NCI-H2227 treated with DMSO at 0.1 percent for 48 hours (cell line): ENCODE data around the gene DHRSX.
"Not testable (repeated sequence)": the region's sequence is repeated elsewhere in the genome, so short reads cannot be mapped to it uniquely, and the experiment has no call there.

ENCODE experiments used
- DNase-seq: peaks from one replicate; lab custom pipeline; 2025; lab: John Stamatoyannopoulos, UW

Gene DHRSX

GRCh38 chrX:2519638-2520037 is 18.9 kb upstream of the DHRSX start:
- not testable (repeated sequence) for DNase-seq

GRCh38 chrX:2517055-2517454 is 16.3 kb upstream of the DHRSX start:
- no peak for DNase-seq

GRCh38 chrX:2516623-2517022 is 15.8 kb upstream of the DHRSX start:
- DNase-seq = no peak

GRCh38 chrX:2514131-2514530 is 13.4 kb upstream of the DHRSX start:
- no peak for DNase-seq

GRCh38 chrX:2513121-2513664 is 12.4 kb upstream of the DHRSX start:
- no peak for DNase-seq

GRCh38 chrX:2512501-2512900 is 11.7 kb upstream of the DHRSX start:
- no peak for DNase-seq

- DNase-seq = no peak
Observed at GRCh38 chrX:2511326-2511725, 10.6 kb upstream of the DHRSX start.

GRCh38 chrX:2508648-2509335 is 8.0 kb upstream of the DHRSX start:
- DNase-seq = no peak

- no peak for DNase-seq
Observed at GRCh38 chrX:2507904-2508627, 7.3 kb upstream of the DHRSX start.

GRCh38 chrX:2507196-2507595 is 6.4 kb upstream of the DHRSX start:
- DNase-seq = no peak

- not testable (repeated sequence) for DNase-seq
Observed at GRCh38 chrX:2505341-2505740, 4.6 kb upstream of the DHRSX start.

GRCh38 chrX:2504706-2505332 is 4.0 kb upstream of the DHRSX start:
- no peak for DNase-seq

- DNase-seq = no peak
Observed at GRCh38 chrX:2503591-2504500, 3.1 kb upstream of the DHRSX start.

GRCh38 chrX:2502668-2503519 is 2.1 kb upstream of the DHRSX start:
- no peak for DNase-seq

GRCh38 chrX:2502120-2502667 is 1.4 kb upstream of the DHRSX start:
- no peak for DNase-seq

- no peak for DNase-seq
Observed at GRCh38 chrX:2501559-2502102, 855 bp upstream of the DHRSX start.

GRCh38 chrX:2500091-2500802 is 529 bp downstream of the DHRSX start:
- no peak for DNase-seq

GRCh38 chrX:2499507-2499906 is 1.3 kb downstream of the DHRSX start:
- no peak for DNase-seq

- no peak for DNase-seq
Observed at GRCh38 chrX:2498781-2499302, 1.9 kb downstream of the DHRSX start.
